CD8-positive, alpha-beta memory T cell (primary cell): Measurements from ENCODE around the gene CYP2S1. TPM values are rescaled to one million over a fixed set of nuclear protein-coding genes. Genes with fewer than 3 reads are reported as not detected.

ENCODE experiments used
- CTCF ChIA-PET: fragments of 350-600 bp; sonication (Branson Sonifier 250); formaldehyde crosslinking; loops from one replicate; lab custom pipeline; 2021; ENCODE audit warnings: antibody characterized with exemption; lab: Charles Lee
- POLR2A ChIA-PET: fragments of 350-600 bp; sonication (Branson Sonifier 250); formaldehyde crosslinking; loops from one replicate; lab custom pipeline; 2021; ENCODE audit warnings: antibody characterized with exemption; lab: Charles Lee
- DNase-seq, 5 donors: peaks; one replicate each; pipeline versions ENCODE4 v3.0.0 to v3.0.0-alpha.2; 2020 to 2022; ENCODE audit warnings: mixed read lengths in 1 of 5
- H3K27ac ChIP-seq: one replicate; pipeline ENCODE4 v1.7.0; 2013; ENCODE audit warnings: low read depth, mild to moderate bottlenecking, low read length, moderate library complexity
- H3K27me3 ChIP-seq: 2 replicates; pipeline ENCODE4 v1.7.0; 2013; ENCODE audit warnings: low read length, mild to moderate bottlenecking; ENCODE audit not compliant: insufficient read depth, poor library complexity, severe bottlenecking
- H3K36me3 ChIP-seq: 2 replicates; pipeline ENCODE4 v1.7.0; 2013; ENCODE audit warnings: mild to moderate bottlenecking, low read length, moderate library complexity; ENCODE audit not compliant: insufficient read depth
- H3K4me1 ChIP-seq: 2 replicates; pipeline ENCODE4 v1.7.0; 2013; ENCODE audit warnings: mild to moderate bottlenecking, low read length, moderate library complexity; ENCODE audit not compliant: insufficient read depth
- H3K4me3 ChIP-seq: 2 replicates; pipeline ENCODE4 v1.7.0; 2013; ENCODE audit warnings: mild to moderate bottlenecking, low read length
- H3K9me3 ChIP-seq: 2 replicates; pipeline ENCODE4 v1.7.0; 2013; ENCODE audit warnings: mild to moderate bottlenecking, low read length
- H3K27ac Mint-ChIP-seq, 8 donors: one replicate each; pipeline ENCODE4 v1.8.0; 2020 to 2021; ENCODE audit warnings: mixed read lengths in 8 of 8, mild to moderate bottlenecking in 6 of 8, inconsistent platforms in 3 of 8, moderate library complexity in 3 of 8
- H3K27me3 Mint-ChIP-seq, 2 donors: one replicate each; pipeline ENCODE4 v1.8.0; 2020 to 2021; ENCODE audit warnings: mixed read lengths in 2 of 2, mild to moderate bottlenecking in 1 of 2, moderate library complexity in 1 of 2
- H3K36me3 Mint-ChIP-seq, 3 donors: one replicate each; pipeline ENCODE4 v1.8.0; 2020 to 2021; ENCODE audit warnings: mixed read lengths in 3 of 3, inconsistent platforms in 1 of 3, mild to moderate bottlenecking in 1 of 3
- H3K4me1 Mint-ChIP-seq, 3 donors: one replicate each; pipeline ENCODE4 v1.8.0; 2020 to 2021; ENCODE audit warnings: mixed read lengths in 3 of 3, inconsistent platforms in 1 of 3, mild to moderate bottlenecking in 1 of 3
- H3K4me3 Mint-ChIP-seq, 7 donors: one replicate each; pipeline ENCODE4 v1.8.0; 2020 to 2021; ENCODE audit warnings: mixed read lengths in 7 of 7, mild to moderate bottlenecking in 6 of 7, moderate library complexity in 4 of 7, inconsistent platforms in 2 of 7
- H3K9me3 Mint-ChIP-seq, 5 donors: one replicate each; pipeline ENCODE4 v1.8.0; 2020 to 2022; ENCODE audit warnings: mixed read lengths in 5 of 5, mild to moderate bottlenecking in 3 of 5, moderate library complexity in 2 of 5, inconsistent platforms in 1 of 5
- polyA plus RNA-seq: library from polyadenylated mRNA; unstranded; fragments of 300-500 nt; fragmentation: Illumina TruSeq; gene quantifications from one replicate; pipeline ENCODE4 v1.2.3, GENCODE V29; 2021
- total RNA-seq, 2 experiments: library from RNA; stranded (reverse); gene quantifications; one replicate each; pipeline ENCODE4 v1.2.3, GENCODE V29; 2021

CYP2S1 gene
- total and polyA plus RNA-seq, 3 experiments from 2014 or later = not detected

GRCh38 chr19:41232686-41233085, 39.7 kb downstream of the CYP2S1 start:
- Histone ChIP-seq H3K4me1 (no peaks in the 10 kb centered on the region), H3K4me3 (no peak overlapping the region), H3K27ac (no peak overlapping the region), H3K36me3 (no peaks in the 10 kb centered on the region), H3K9me3 (no peaks in the 10 kb centered on the region), H3K27me3 (no peaks in the 10 kb centered on the region)
- Mint-ChIP-seq H3K27ac (peak overlapping the region in 1 of 8 donors; percentile 38), H3K9me3 (no peaks in the 10 kb centered on the region), H3K4me3 (no peak overlapping the region), H3K4me1 (no peaks in the 10 kb centered on the region), H3K36me3 (no peaks in the 10 kb centered on the region), H3K27me3 (peaks cover 2 to 12% of the 10 kb centered on the region in 2 donors)
- CTCF ChIA-PET = interaction anchor here (0.9 kb wide), 1 partner anchor 28 kb away, joined by 3 read pairs; no protein-coding TSS in a partner anchor
- no peak for DNase-seq
- POLR2A ChIA-PET = no interaction called here

DNA sequence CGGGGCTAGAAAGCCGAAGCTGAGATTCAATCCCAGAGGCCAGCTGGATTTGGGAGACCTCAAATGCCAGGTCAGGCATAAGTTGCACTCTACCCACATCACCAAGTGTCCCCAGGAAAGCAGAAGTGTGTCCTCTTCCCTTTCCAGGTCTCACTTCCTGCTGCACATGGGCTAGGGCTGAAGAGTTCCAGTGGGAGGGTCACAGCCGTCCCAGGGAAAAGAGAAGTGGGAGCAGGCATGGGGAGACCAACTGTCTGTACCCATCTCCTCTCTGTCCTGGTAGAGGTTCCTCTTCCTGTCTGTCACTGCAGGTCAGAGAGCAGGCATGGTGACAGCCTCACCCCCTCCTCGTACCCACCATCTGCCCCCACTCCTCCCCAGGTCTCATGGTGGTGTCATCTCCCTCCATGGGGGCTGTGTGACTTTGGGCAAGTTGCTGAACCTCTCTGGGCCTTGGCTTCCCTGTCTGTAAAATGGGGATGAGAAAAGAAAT, 40.8 kb downstream of the CYP2S1 start:
- Histone ChIP-seq H3K27ac (no peak overlapping the region), H3K9me3 (no peaks in the 10 kb centered on the region), H3K4me1 (no peaks in the 10 kb centered on the region), H3K36me3 (no peaks in the 10 kb centered on the region), H3K27me3 (no peaks in the 10 kb centered on the region), H3K4me3 (no peak overlapping the region)
- Mint-ChIP-seq H3K4me3 (no peak overlapping the region), H3K9me3 (no peaks in the 10 kb centered on the region), H3K27me3 (peaks cover 0 to 9% of the 10 kb centered on the region in 2 donors), H3K4me1 (no peaks in the 10 kb centered on the region), H3K36me3 (no peaks in the 10 kb centered on the region), H3K27ac (no peak overlapping the region)
- ChIA-PET POLR2A (no interaction called here), CTCF (interaction anchor here (0.9 to 1.4 kb wide), 2 partner anchors 10 to 29 kb away, joined by 3 to 4 read pairs; no protein-coding TSS in a partner anchor)
- DNase-seq = no peak

- no peak overlapping the region for H3K4me3 ChIP-seq
- no peak overlapping the region for H3K4me3 Mint-ChIP-seq
- no peak for DNase-seq
- no peaks in the 10 kb centered on the region for H3K36me3 Mint-ChIP-seq
- ChIA-PET CTCF (interaction anchor here (1.4 kb wide), 1 partner anchor 10 kb away, joined by 4 read pairs; no protein-coding TSS in a partner anchor), POLR2A (interaction anchor here (0.5 kb wide), 1 partner anchor 28 kb away, joined by 3 read pairs; no protein-coding TSS in a partner anchor)
- no peaks in the 10 kb centered on the region for H3K36me3 ChIP-seq
- no peaks in the 10 kb centered on the region for H3K9me3 Mint-ChIP-seq
- no peak overlapping the region for H3K27ac ChIP-seq
- H3K4me1 Mint-ChIP-seq = no peaks in the 10 kb centered on the region
- peaks cover 4 to 15% of the 10 kb centered on the region in 2 donors for H3K27me3 Mint-ChIP-seq
- peak overlapping the region in 1 of 8 donors; percentile 36 for H3K27ac Mint-ChIP-seq
- no peaks in the 10 kb centered on the region for H3K9me3 ChIP-seq
- no peaks in the 10 kb centered on the region for H3K4me1 ChIP-seq
- no peaks in the 10 kb centered on the region for H3K27me3 ChIP-seq
Observed at GRCh38 chr19:41234512-41235168, 41.6 kb downstream of the CYP2S1 start.

DNA sequence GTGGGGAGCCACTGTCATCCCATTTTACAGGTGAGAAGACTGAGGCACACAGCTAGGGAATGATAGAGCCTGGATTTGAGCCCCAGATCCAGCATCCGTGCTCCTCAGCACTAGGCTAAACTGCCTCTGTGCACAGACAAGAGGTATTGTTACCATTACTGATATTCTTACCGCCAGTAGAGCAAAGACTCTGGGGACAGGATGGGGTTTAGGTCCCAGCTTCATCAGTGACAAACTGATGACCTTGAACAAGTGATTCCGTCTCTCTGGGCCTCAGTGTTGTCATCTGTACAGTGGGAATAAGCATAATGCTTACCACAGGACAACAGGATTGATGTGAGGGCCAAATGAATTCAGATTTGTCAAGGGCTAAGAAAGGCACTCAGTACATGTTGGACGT, 42.5 kb downstream of the CYP2S1 start:
- H3K27ac ChIP-seq = no peak overlapping the region
- CTCF ChIA-PET = no interaction called here

GRCh38 chr19:41238244-41238643, 45.2 kb downstream of the CYP2S1 start:
- POLR2A ChIA-PET = no interaction called here
- CTCF ChIA-PET = interaction anchor here (1.7 kb wide), 1 partner anchor 34 kb away, joined by 5 read pairs; no protein-coding TSS in a partner anchor
- peaks cover 4 to 12% of the 10 kb centered on the region in 2 donors for H3K27me3 Mint-ChIP-seq
- no peaks in the 10 kb centered on the region for H3K4me1 Mint-ChIP-seq
- no peaks in the 10 kb centered on the region for H3K36me3 Mint-ChIP-seq
- no peak overlapping the region for H3K4me3 Mint-ChIP-seq
- no peaks in the 10 kb centered on the region for H3K27me3 ChIP-seq
- no peak overlapping the region for H3K4me3 ChIP-seq
- H3K9me3 Mint-ChIP-seq = no peaks in the 10 kb centered on the region
- H3K36me3 ChIP-seq = no peaks in the 10 kb centered on the region
- no peak overlapping the region for H3K27ac ChIP-seq
- no peak for DNase-seq
- H3K4me1 ChIP-seq = no peaks in the 10 kb centered on the region
- H3K27ac Mint-ChIP-seq = no peak overlapping the region
- H3K9me3 ChIP-seq = no peaks in the 10 kb centered on the region

More for the DNA sequence above, 42.5 kb downstream of the CYP2S1 start:
- DNase-seq = no peak
- no peaks in the 10 kb centered on the region for H3K4me1 ChIP-seq
- Mint-ChIP-seq H3K36me3 (no peaks in the 10 kb centered on the region), H3K27me3 (peaks cover 4 to 16% of the 10 kb centered on the region in 2 donors), H3K4me1 (no peaks in the 10 kb centered on the region), H3K4me3 (no peak overlapping the region), H3K9me3 (no peaks in the 10 kb centered on the region), H3K27ac (peak overlapping the region in 1 of 8 donors; percentile 23)
- H3K36me3 ChIP-seq = no peaks in the 10 kb centered on the region
- POLR2A ChIA-PET = interaction anchor here (0.5 to 0.7 kb wide), 2 partner anchors 27 to 593 kb away, joined by 3 to 8 read pairs; no protein-coding TSS in a partner anchor
- no peak overlapping the region for H3K4me3 ChIP-seq
- no peaks in the 10 kb centered on the region for H3K27me3 ChIP-seq
- H3K9me3 ChIP-seq = no peaks in the 10 kb centered on the region

- no peaks in the 10 kb centered on the region for H3K36me3 Mint-ChIP-seq
- H3K27me3 Mint-ChIP-seq = peaks cover 4 to 12% of the 10 kb centered on the region in 2 donors
- ChIA-PET POLR2A (no interaction called here), CTCF (no interaction called here)
- H3K27ac Mint-ChIP-seq = peak overlapping the region in 1 of 8 donors; percentile 33
- no peak for DNase-seq
- Histone ChIP-seq H3K4me1 (no peaks in the 10 kb centered on the region), H3K36me3 (no peaks in the 10 kb centered on the region), H3K27me3 (no peaks in the 10 kb centered on the region), H3K9me3 (no peaks in the 10 kb centered on the region), H3K4me3 (no peak overlapping the region), H3K27ac (no peak overlapping the region)
- H3K9me3 Mint-ChIP-seq = no peaks in the 10 kb centered on the region
- no peak overlapping the region for H3K4me3 Mint-ChIP-seq
- no peaks in the 10 kb centered on the region for H3K4me1 Mint-ChIP-seq
Observed at GRCh38 chr19:41239363-41239762, 46.3 kb downstream of the CYP2S1 start.

DNA sequence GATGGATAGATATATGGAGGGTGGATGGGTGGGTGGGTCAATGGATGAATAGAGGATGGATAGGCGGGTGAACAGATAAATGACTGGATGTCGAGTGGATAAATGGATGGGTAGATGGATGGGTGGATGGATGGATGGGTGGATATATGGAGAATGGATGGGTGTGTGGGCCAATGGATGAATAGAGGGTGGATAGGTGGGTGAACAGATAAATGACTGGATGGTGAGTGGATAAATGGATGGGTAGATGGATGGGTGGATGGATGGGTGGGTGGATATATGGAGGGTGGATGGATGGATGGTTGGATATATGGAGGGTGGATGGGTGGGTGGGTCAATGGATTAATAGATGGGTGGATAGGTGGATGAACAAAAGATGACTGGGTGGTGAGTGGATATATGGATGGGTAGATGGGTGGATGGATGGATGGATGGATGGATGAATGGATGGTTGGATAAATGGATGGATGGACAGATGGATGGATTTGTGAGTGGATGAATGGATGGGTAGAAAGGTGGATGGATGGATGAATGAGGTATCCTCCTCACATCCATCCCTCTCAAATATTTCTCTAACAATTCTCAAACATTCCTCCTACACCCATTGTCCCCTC, 47.0 kb downstream of the CYP2S1 start:
- H3K4me1 Mint-ChIP-seq = no peaks in the 10 kb centered on the region
- ChIA-PET POLR2A (no interaction called here), CTCF (no interaction called here)
- H3K4me3 ChIP-seq = no peak overlapping the region
- DNase-seq = no peak
- H3K36me3 Mint-ChIP-seq = no peaks in the 10 kb centered on the region
- no peaks in the 10 kb centered on the region for H3K9me3 ChIP-seq
- no peak overlapping the region for H3K4me3 Mint-ChIP-seq
- H3K27me3 ChIP-seq = no peaks in the 10 kb centered on the region
- H3K36me3 ChIP-seq = no peaks in the 10 kb centered on the region
- H3K4me1 ChIP-seq = no peaks in the 10 kb centered on the region
- peaks cover 4 to 12% of the 10 kb centered on the region in 2 donors for H3K27me3 Mint-ChIP-seq
- no peaks in the 10 kb centered on the region for H3K9me3 Mint-ChIP-seq
- H3K27ac Mint-ChIP-seq = no peak overlapping the region
- H3K27ac ChIP-seq = no peak overlapping the region

GRCh38 chr19:41241859-41242258, 48.8 kb downstream of the CYP2S1 start:
- no peak overlapping the region for H3K27ac Mint-ChIP-seq
- H3K4me3 Mint-ChIP-seq = no peak overlapping the region
- H3K9me3 Mint-ChIP-seq = no peaks in the 10 kb centered on the region
- H3K4me1 Mint-ChIP-seq = no peaks in the 10 kb centered on the region
- DNase-seq = no peak
- no peak overlapping the region for H3K27ac ChIP-seq
- H3K27me3 Mint-ChIP-seq = peaks cover 4 to 12% of the 10 kb centered on the region in 2 donors
- H3K27me3 ChIP-seq = no peaks in the 10 kb centered on the region
- ChIA-PET POLR2A (interaction anchor here (0.6 kb wide), 1 partner anchor 713 kb away, joined by 3 read pairs; no protein-coding TSS in a partner anchor), CTCF (no interaction called here)
- no peak overlapping the region for H3K4me3 ChIP-seq
- no peaks in the 10 kb centered on the region for H3K9me3 ChIP-seq
- no peaks in the 10 kb centered on the region for H3K4me1 ChIP-seq
- no peaks in the 10 kb centered on the region for H3K36me3 Mint-ChIP-seq
- H3K36me3 ChIP-seq = no peaks in the 10 kb centered on the region
